H1 (cell line): Measurements from ENCODE around the gene GAK. TPM values are rescaled to one million over a fixed set of nuclear protein-coding genes. Genes with fewer than 3 reads are reported as not detected.
A peak's percentile ranks its signal among the peaks of the same experiment; 100 is the strongest.

Source experiments
- CTCF ChIA-PET: fragments of 300-600 bp; sonication (Branson Sonifier 250); formaldehyde crosslinking; loops from one replicate; lab custom pipeline; 2021; ENCODE audit not compliant: partially characterized antibody; lab: Charles Lee
- POLR2A ChIA-PET: fragments of 300-600 bp; sonication (Branson Sonifier 250); formaldehyde crosslinking; loops from one replicate; lab custom pipeline; 2021; ENCODE audit warnings: inconsistent platforms; ENCODE audit not compliant: partially characterized antibody; lab: Charles Lee
- DNase-seq, 2 experiments: peaks; one replicate each; pipeline versions ENCODE4 v3.0.0 to v3.0.0-alpha.2; 2010 to 2022; ENCODE audit warnings: low spot score in 2 of 2, low read depth in 1 of 2, mixed read lengths in 1 of 2
- FAIRE-seq: peaks from 2 replicates; lab custom pipeline; 2011; peaks lifted over from hg19 to GRCh38; lab: Jason Lieb, UNC
- H2AFZ ChIP-seq: 2 replicates; pipeline ENCODE4 v1.8.1; 2012; ENCODE audit warnings: low read length, inconsistent platforms
- H2AK5ac ChIP-seq: 2 replicates; pipeline ENCODE4 v1.6.1; 2013; ENCODE audit warnings: low read depth, low read length
- H2BK120ac ChIP-seq: replicated peaks from 2 replicates; pipeline ENCODE3; 2013; ENCODE audit warnings: low read depth, low read length, inconsistent platforms
- H2BK12ac ChIP-seq: 2 replicates; pipeline ENCODE4 v1.6.1; 2013; ENCODE audit warnings: low read depth, low read length
- H2BK15ac ChIP-seq: 2 replicates; pipeline ENCODE4 v1.6.1; 2013; ENCODE audit warnings: low read length
- H2BK20ac ChIP-seq: 2 replicates; pipeline ENCODE4 v1.6.1; 2013; ENCODE audit warnings: low read length
- H2BK5ac ChIP-seq: 2 replicates; pipeline ENCODE4 v1.6.1; 2013; ENCODE audit warnings: low read depth, low read length
- H3K14ac ChIP-seq: 2 replicates; pipeline ENCODE4 v1.6.1; 2013; ENCODE audit warnings: inconsistent platforms; ENCODE audit not compliant: insufficient read length
- H3K18ac ChIP-seq: 2 replicates; pipeline ENCODE4 v1.6.1; 2013; ENCODE audit warnings: low read length; ENCODE audit errors: extremely low read depth
- H3K23ac ChIP-seq: 2 replicates; pipeline ENCODE4 v1.6.1; 2013; ENCODE audit warnings: inconsistent platforms; ENCODE audit not compliant: insufficient read length
- H3K23me2 ChIP-seq: 2 replicates; pipeline ENCODE4 v1.6.1; 2013; ENCODE audit warnings: low read depth, low read length
- H3K27ac ChIP-seq: 2 replicates; pipeline ENCODE4 v1.6.1; 2011; ENCODE audit warnings: low read depth, low read length, inconsistent platforms
- H3K27me3 ChIP-seq, 4 experiments: replicated peaks in 1 of 4; 1 replicate in 1 of 4; 2 replicates in 3 of 4; pipeline versions ENCODE4 v1.6.1 to v1.8.1; 2011 to 2013; ENCODE audit warnings: low read length in 3 of 4, mild to moderate bottlenecking in 3 of 4, inconsistent platforms in 2 of 4, mixed read lengths in 2 of 4, moderate library complexity in 1 of 4; ENCODE audit not compliant: control insufficient read depth in 3 of 4, insufficient read depth in 3 of 4; ENCODE audit errors: extremely low read depth in 1 of 4
- H3K36me3 ChIP-seq, 4 experiments: 2 replicates each; pipeline versions ENCODE4 v1.6.1 to v1.8.1; 2011 to 2013; ENCODE audit warnings: mild to moderate bottlenecking in 4 of 4, low read length in 3 of 4, moderate library complexity in 2 of 4, control low read depth in 1 of 4, inconsistent platforms in 1 of 4; ENCODE audit not compliant: insufficient read depth in 4 of 4, control insufficient read depth in 2 of 4
- H3K4ac ChIP-seq: replicated peaks from 2 replicates; pipeline ENCODE3; 2013; ENCODE audit warnings: low read length, low read depth, mixed read lengths, inconsistent platforms; ENCODE audit not compliant: insufficient read length
- H3K4me1 ChIP-seq, 4 experiments: replicated peaks in 1 of 4; 1 replicate in 1 of 4; 2 replicates in 3 of 4; pipeline versions ENCODE4 v1.6.1 to v1.8.1; 2011 to 2013; ENCODE audit warnings: low read length in 3 of 4, inconsistent platforms in 2 of 4, mixed read lengths in 1 of 4; ENCODE audit not compliant: insufficient read depth in 4 of 4, control insufficient read depth in 3 of 4
- H3K4me2 ChIP-seq, 2 experiments: 2 replicates each; pipeline versions ENCODE4 v1.6.1 to v1.8.1; 2011 to 2013; ENCODE audit warnings: low read depth in 2 of 2, low read length in 2 of 2, control low read depth in 1 of 2, inconsistent platforms in 1 of 2, mild to moderate bottlenecking in 1 of 2; ENCODE audit not compliant: insufficient read depth in 1 of 2
- H3K4me3 ChIP-seq, 4 experiments: fragments of 200-600, 300-600 bp in 1 of 4; sonication (generic), shearing (Covaris generic), sonication (Bioruptor Twin) in 1 of 4; 2 replicates each; pipeline versions ENCODE4 v1.5.1 to v1.8.1; 2011 to 2016; ENCODE audit warnings: low read length in 4 of 4, low read depth in 3 of 4, control low read depth in 2 of 4, inconsistent platforms in 2 of 4, mild to moderate bottlenecking in 2 of 4, mixed read lengths in 1 of 4, moderate library complexity in 1 of 4; ENCODE audit not compliant: insufficient read depth in 2 of 4; ENCODE audit errors: extremely low read depth in 1 of 4
- H3K56ac ChIP-seq: replicated peaks from 2 replicates; pipeline ENCODE3; 2013; ENCODE audit warnings: low read depth, mild to moderate bottlenecking, mixed read lengths, low read length, inconsistent platforms; ENCODE audit not compliant: insufficient read length
- H3K79me1 ChIP-seq: 2 replicates; pipeline ENCODE4 v1.6.1; 2013; ENCODE audit warnings: low read depth, low read length, control low read depth
- H3K79me2 ChIP-seq, 2 experiments: 2 replicates each; pipeline versions ENCODE4 v1.6.1 to v1.8.1; 2012 to 2013; ENCODE audit warnings: low read length in 2 of 2, mild to moderate bottlenecking in 2 of 2, inconsistent platforms in 1 of 2; ENCODE audit not compliant: insufficient read depth in 2 of 2, control insufficient read depth in 1 of 2
- H3K9ac ChIP-seq, 4 experiments: replicated peaks in 1 of 4; 1 replicate in 1 of 4; 2 replicates in 3 of 4; pipeline versions ENCODE4 v1.6.1 to v1.8.1; 2011 to 2013; ENCODE audit warnings: low read depth in 3 of 4, low read length in 3 of 4, control low read depth in 2 of 4, mild to moderate bottlenecking in 2 of 4, moderate library complexity in 2 of 4, inconsistent platforms in 1 of 4; ENCODE audit errors: extremely low read depth in 1 of 4
- H3K9me3 ChIP-seq, 2 experiments: 2 replicates each; pipeline versions ENCODE4 v1.6.1 to v1.8.1; 2012 to 2013; ENCODE audit warnings: mild to moderate bottlenecking in 2 of 2, moderate library complexity in 2 of 2, control low read depth in 1 of 2, inconsistent platforms in 1 of 2, low read depth in 1 of 2, low read length in 1 of 2, mixed read lengths in 1 of 2; ENCODE audit not compliant: insufficient read depth in 2 of 2
- H4K20me1 ChIP-seq, 2 experiments: replicated peaks in 1 of 2; 2 replicates each; pipeline versions ENCODE3 to v1.8.1; 2011 to 2013; ENCODE audit warnings: inconsistent platforms in 2 of 2, low read length in 2 of 2, mild to moderate bottlenecking in 1 of 2; ENCODE audit not compliant: insufficient read depth in 2 of 2, control insufficient read depth in 1 of 2
- H4K5ac ChIP-seq: 2 replicates; pipeline ENCODE4 v1.6.1; 2013; ENCODE audit warnings: low read length, low read depth, mixed read lengths, inconsistent platforms; ENCODE audit not compliant: insufficient read length
- H4K8ac ChIP-seq: 2 replicates; pipeline ENCODE4 v1.8.0; 2013; ENCODE audit warnings: mild to moderate bottlenecking, moderate library complexity, low read length, inconsistent platforms; ENCODE audit not compliant: insufficient read depth; ENCODE audit errors: extremely low read depth
- H4K91ac ChIP-seq: replicated peaks from 2 replicates; pipeline ENCODE3; 2013; ENCODE audit warnings: low read length, mixed read lengths, inconsistent platforms; ENCODE audit not compliant: insufficient read length
- BACH1 ChIP-seq: IDR thresholded peaks from 2 replicates; pipeline ENCODE4 v1.6.1; 2012; ENCODE audit warnings: low read length, improper control_type of control experiment
- CEBPB ChIP-seq: IDR thresholded peaks from 2 replicates; pipeline ENCODE4 v1.6.1; 2012; ENCODE audit warnings: low read depth, low read length
- CHD2 ChIP-seq: IDR thresholded peaks from 2 replicates; pipeline ENCODE4 v1.6.1; 2012; ENCODE audit warnings: low read length, improper control_type of control experiment
- FOSL1 ChIP-seq: IDR thresholded peaks from 2 replicates; pipeline ENCODE4 v1.6.1; 2011; ENCODE audit warnings: mild to moderate bottlenecking, low read depth, low read length, moderate library complexity; ENCODE audit not compliant: insufficient read depth
- GABPA ChIP-seq: IDR thresholded peaks from 2 replicates; pipeline ENCODE4 v1.6.1; 2011; ENCODE audit warnings: mild to moderate bottlenecking, low read length, moderate library complexity, borderline replicate concordance; ENCODE audit not compliant: insufficient read depth
- JUND ChIP-seq: IDR thresholded peaks from 2 replicates; pipeline ENCODE4 v1.6.1; 2011; ENCODE audit warnings: mild to moderate bottlenecking, improper control_type of control experiment, low read length
- KDM4A ChIP-seq: IDR thresholded peaks from one replicate; pipeline ENCODE4 v1.7.1; 2012; ENCODE audit warnings: low read depth, mild to moderate bottlenecking, moderate library complexity, low read length, inconsistent platforms; ENCODE audit not compliant: severe bottlenecking
- MAFK ChIP-seq: IDR thresholded peaks from 2 replicates; pipeline ENCODE4 v1.6.1; 2012; ENCODE audit warnings: low read depth, mild to moderate bottlenecking, improper control_type of control experiment, low read length
- POLR2A ChIP-seq, 2 experiments: IDR thresholded peaks; 1 replicate in 1 of 2; 2 replicates in 1 of 2; pipeline ENCODE4 v1.6.1; 2011; ENCODE audit warnings: low read depth in 2 of 2, low read length in 2 of 2, mild to moderate bottlenecking in 2 of 2; ENCODE audit errors: control extremely low read depth in 1 of 2
- RAD21 ChIP-seq, 2 experiments: IDR thresholded peaks in 1 of 2; conservative IDR thresholded peaks in 1 of 2; 2 replicates each; pipeline ENCODE4 v1.6.1; 2011; ENCODE audit warnings: low read depth in 2 of 2, low read length in 2 of 2, improper control_type of control experiment in 1 of 2, inconsistent platforms in 1 of 2, mild to moderate bottlenecking in 1 of 2, moderate library complexity in 1 of 2
- RXRA ChIP-seq: IDR thresholded peaks from 2 replicates; pipeline ENCODE4 v1.6.1; 2011; ENCODE audit warnings: low read depth, mild to moderate bottlenecking, low read length, moderate library complexity; ENCODE audit not compliant: insufficient read depth
- ZNF274 ChIP-seq: IDR thresholded peaks from 2 replicates; pipeline ENCODE4 v1.7.0; 2012; ENCODE audit warnings: low read length, borderline replicate concordance; ENCODE audit errors: extremely low read depth
- WGBS, 2 experiments: shearing (Covaris generic) in 1 of 2; methylation state at CpG; one replicate each; pipeline versions ENCODE4 v1.1.6 to v1.1.7; 2013 to 2015; ENCODE audit warnings: low lambda C conversion rate in 2 of 2, mixed read lengths in 2 of 2, inconsistent platforms in 1 of 2, low coverage in 1 of 2, missing lambda C conversion rate in 1 of 2; ENCODE audit not compliant: insufficient replicate concordance in 2 of 2, insufficient coverage in 1 of 2, insufficient read length in 1 of 2; ENCODE audit errors: extremely low coverage in 1 of 2, missing lambda C conversion rate in 1 of 2; 5-methylcytosine and 5-hydroxymethylcytosine counted together
- polyA plus RNA-seq, 7 experiments: library from polyadenylated mRNA; depleted of rRNA in 3 of 7; stranded (reverse) in 5 of 7; unstranded in 2 of 7; fragments of >200 nt in 5 of 7; fragments of 200-250 nt in 2 of 7; gene quantifications; 1 replicate in 5 of 7; 2 replicates in 1 of 7; 4 replicates in 1 of 7; pipeline versions ENCODE4 v1.2.1 to v1.2.3, GENCODE V29; 2011 to 2013; ENCODE audit warnings: missing spikeins in 2 of 7, mixed read lengths in 2 of 7
- total RNA-seq: library from RNA; stranded (reverse); fragmentation: NEBNext Ultra II Directional; extraction: Animal tissue kit (Norgen Biotek cat#: 25700); gene quantifications from 2 replicates; pipeline ENCODE4 v1.2.1, GENCODE V29; 2021

The GAK gene
- total and polyA plus RNA-seq, 2 of the 8 experiments (the other 6 are each of a cell fraction or from before 2014, with no cell fraction given): 31.5 to 70.8 TPM

- H3K4me1 ChIP-seq: no peaks in the 10 kb centered on the region; a peak in 1 of 7 replicates
- no peak overlapping the region for H2BK5ac ChIP-seq
- 90% methylated on average over 21 of the region's 24 CpGs; no CpG with 5 or more reads in 1 of the 2 experiments for WGBS, 2 experiments
- no peaks in the 10 kb centered on the region for H3K79me1 ChIP-seq
- H2BK20ac ChIP-seq: no peak overlapping the region
- H3K4me3 ChIP-seq: no peak overlapping the region
- ChIA-PET CTCF (interaction anchor here (1.6 kb wide), 1 partner anchor 8 kb away, joined by 4 read pairs; no protein-coding TSS in a partner anchor), POLR2A (interaction anchor here (0.6 to 1.6 kb wide), 5 partner anchors 9 to 1506 kb away, joined by 3 to 4 read pairs (median 4); no protein-coding TSS in a partner anchor)
- no peak overlapping the region; a peak in 1 of 7 replicates for H3K9ac ChIP-seq
- H3K9me3 ChIP-seq: no peaks in the 10 kb centered on the region
- no peak overlapping the region for H3K14ac ChIP-seq
- no peak overlapping the region for H4K91ac ChIP-seq
- DNase-seq (no peak), FAIRE-seq (no peak)
- H2AFZ ChIP-seq: no peak overlapping the region
- H3K79me2 ChIP-seq: no peaks in the 10 kb centered on the region
- no peak overlapping the region for H2BK120ac ChIP-seq
- no peak overlapping the region for H3K18ac ChIP-seq
- no peak overlapping the region for H3K4me2 ChIP-seq
- no peaks in the 10 kb centered on the region for H3K27me3 ChIP-seq
- H2BK15ac ChIP-seq: no peak overlapping the region
- no peaks in the 10 kb centered on the region for H3K23me2 ChIP-seq
- no peak overlapping the region; the same call in 1 of the 2 replicates for H3K27ac ChIP-seq
- no peaks in the 10 kb centered on the region for H3K36me3 ChIP-seq
- no peak overlapping the region for H3K56ac ChIP-seq
- H4K8ac ChIP-seq: peak overlapping the region; percentile 28; the same call in 1 of the 2 replicates
- no peak overlapping the region for H3K23ac ChIP-seq
- H4K5ac ChIP-seq: no peak overlapping the region
- no peak overlapping the region for H2BK12ac ChIP-seq
- H4K20me1 ChIP-seq: peaks cover 0 to 5% of the 10 kb centered on the region in 2 experiments
- no peak overlapping the region for H3K4ac ChIP-seq
- no peak overlapping the region for H2AK5ac ChIP-seq
- TF ChIP-seq ZNF274 (no peak), FOSL1 (no peak), CEBPB (no peak), BACH1 (no peak), CHD2 (no peak), POLR2A (IDR thresholded peaks at IDR 0.05; ENCODE audit: control extremely low read depth in 1 of 2, low read depth in 2 of 2, low read length in 2 of 2) (no peak), KDM4A (no peak), GABPA (no peak), RXRA (no peak), RAD21 (IDR thresholded peaks at IDR 0.05 in 1 of 2, conservative IDR thresholded peaks at IDR 0.05 in 1 of 2; ENCODE audit: low read depth in 2 of 2, low read length in 2 of 2) (no peak), MAFK (no peak), JUND (no peak)
These were observed 27.4 kb upstream of the GAK start for GRCh38 chr4:959338-960139.
